Heart right ventricle (tissue), 16 donors: Measurements from ENCODE around the gene REXO4. TPM values are rescaled to one million over a fixed set of nuclear protein-coding genes. Genes with fewer than 3 reads are reported as not detected.

Source experiments
- ATAC-seq, 8 donors: fragments of 200-7000 bp; cut with Tn5 transposase; one replicate each; pipeline ENCODE4 v1.9.1; 2020; ENCODE audit warnings: mild to moderate bottlenecking in 8 of 8, moderate library complexity in 8 of 8, moderate number of reproducible peaks in 1 of 8
- DNase-seq, 2 donors: peaks; one replicate each; pipeline ENCODE4 v3.0.0-alpha.2; 2020
- H3K27ac ChIP-seq, 10 donors: fragments of 200-600 bp; sonication (generic) in 2 of 10; one replicate each; pipeline versions ENCODE4 v1.5.0 to v1.8.0; 2020 to 2022; ENCODE audit warnings: mild to moderate bottlenecking in 3 of 10
- H3K27me3 ChIP-seq, 7 donors: fragments of 200-600 bp; one replicate each; pipeline ENCODE4 v1.8.0; 2021 to 2022; ENCODE audit warnings: mild to moderate bottlenecking in 2 of 7
- H3K36me3 ChIP-seq, 9 donors: fragments of 200-600 bp; sonication (generic) in 1 of 9; one replicate each; pipeline versions ENCODE4 v1.5.0 to v1.8.0; 2020 to 2022; ENCODE audit warnings: mild to moderate bottlenecking in 2 of 9
- H3K4me1 ChIP-seq, 9 donors: fragments of 200-600 bp; sonication (generic) in 1 of 9; one replicate each; pipeline versions ENCODE4 v1.5.0 to v1.8.0; 2020 to 2022; ENCODE audit warnings: mild to moderate bottlenecking in 4 of 9
- H3K4me3 ChIP-seq, 10 donors: fragments of 200-600 bp; sonication (generic) in 2 of 10; one replicate each; pipeline versions ENCODE4 v1.5.0 to v1.8.0; 2020 to 2022; ENCODE audit warnings: mild to moderate bottlenecking in 7 of 10, moderate library complexity in 2 of 10
- H3K9me3 ChIP-seq, 11 donors: fragments of 200-600 bp in 10 of 11; sonication (generic) in 2 of 11; one replicate each; pipeline versions ENCODE4 v1.5.0 to v1.8.0; 2013 to 2022; ENCODE audit warnings: mild to moderate bottlenecking in 2 of 11, control low read depth in 1 of 11, moderate library complexity in 1 of 11
- CTCF ChIP-seq, 9 donors: fragments of 200-600 bp; sonication (generic) in 2 of 9; IDR thresholded peaks; one replicate each; pipeline versions ENCODE4 v1.5.0 to v1.8.0; 2021 to 2022; ENCODE audit warnings: antibody characterized with exemption in 9 of 9, mild to moderate bottlenecking in 5 of 9, moderate library complexity in 1 of 9
- WGBS, 2 donors: extraction: QIAGEN DNeasy Blood & Tissue Kit; methylation state at CpG; one replicate each; pipeline ENCODE4 v1.1.7; 2013; ENCODE audit warnings: inconsistent platforms in 1 of 2; 5-methylcytosine and 5-hydroxymethylcytosine counted together
- intact Hi-C, 10 donors: fragments of 100-400 bp; cut with DNase I; formaldehyde crosslinking; loops; one replicate each; pipeline versions ENCODE4 v1.11.1 to v1.14.2; 2022
- polyA plus RNA-seq, 2 donors: library from polyadenylated mRNA; stranded (reverse); fragments of 200-250 nt; gene quantifications; one replicate each; pipeline ENCODE4 v1.2.3, GENCODE V29; 2013
- total RNA-seq, 10 donors: library from RNA; stranded (reverse); fragmentation: NEBNext Ultra II Directional in 3 of 10; extraction: Animal tissue kit (Norgen Biotek cat#: 25700) in 3 of 10; gene quantifications; one replicate each; pipeline versions ENCODE4 v1.2.1 to v1.2.4, GENCODE V29; 2021 to 2023
- donor health status: Arrhythmogenic right ventricular cardiomyopathy.
- donor health status: ischemic (EF 13 %, LVEDD 7.1; RV severe dilation, severe dysfunction).
- donor health status: healthy with polysubstance abuse.
- donor health status: DM: no; HTN: yes; CAD: no.
- donor health status: DM: no; HTN: no; CAD: no.
- donor health status: ischemic (EF 25% LVEDD 6.9; RV normal size, moderate dysfunction).
- donor health status: ischemic (EF 25% LVEDD 5.7; RV mildly dilated, moderate dysfunction).
- donor health status: healthy.
- donor health status: DM: yes; HTN: yes; CAD: no.
- donor health status: Ischemic cardiomyopathy.
- donor health status: ischemic (EF 35%, LVEDD 5.7; RV mildly dilated, moderate dysfunction).
- donor health status: nonischemic (EF 11% LVEDD 7.7; RV severe dilation, severe dysfunction).
- donor health status: DM: yes; HTN: yes; CAD: no.
- donor health status: PGD.
- donor health status: ischemic (EF 29% LVEDD 5.4; RV normal size, mild dysfunction).
- donor health status: nonischemic (EF 23%, LVEDD 6.1; RV moderate dilation, normal function).

Gene REXO4
- total and polyA plus RNA-seq, 12 donors, result 9.3 to 20.8 (median 11.4) TPM

DNA sequence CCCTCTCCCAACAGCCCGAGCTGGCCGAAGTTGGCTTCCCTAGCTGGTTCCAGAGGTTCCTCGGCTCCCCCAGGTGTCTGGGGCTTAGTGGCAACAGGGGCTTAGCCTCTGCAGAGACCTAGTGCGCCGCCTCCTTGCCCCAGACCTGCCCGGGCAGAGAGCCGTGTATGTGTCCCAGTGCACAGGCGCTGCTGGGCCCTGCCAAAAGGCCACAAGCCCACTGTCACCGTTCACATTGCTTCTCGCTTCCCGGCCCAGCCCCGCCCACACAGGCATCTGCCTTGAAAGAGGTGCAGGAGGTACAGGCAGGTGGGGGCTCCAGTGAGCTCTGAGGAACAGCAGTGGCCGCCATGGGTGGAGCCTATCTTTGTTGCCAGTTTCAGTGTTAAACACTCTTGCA is 39.4 kb upstream of the REXO4 start:
- H3K4me1 ChIP-seq, result peaks cover 4 to 19% (median 16%) of the 10 kb centered on the region in 9 donors
- no peaks in the 10 kb centered on the region for H3K36me3 ChIP-seq
- intact Hi-C loops, result loop anchor here in 2 of 10 donors (5.0 kb wide), 2 partner anchors 40 to 110 kb away; partner anchors contain the start of genes MED22 (in 1 of the 2), REXO4 (in 1 of the 2) and RPL7A (in 1 of the 2)
- 91 to 93% methylated on average over 13 of the region's 13 CpGs for whole genome bisulfite sequencing, 2 donors
- H3K9me3 ChIP-seq, result no peaks in the 10 kb centered on the region
- no peaks in the 10 kb centered on the region for H3K27me3 ChIP-seq
- no peak overlapping the region for H3K4me3 ChIP-seq
- no peak for DNase-seq
- TF ChIP-seq CTCF (IDR thresholded peaks at IDR 0.05), result no peak
- ATAC-seq, result no peak
- no peak overlapping the region for H3K27ac ChIP-seq

- no peaks in the 10 kb centered on the region for H3K36me3 ChIP-seq
- H3K27me3 ChIP-seq, result no peaks in the 10 kb centered on the region
- TF ChIP-seq CTCF (IDR thresholded peaks at IDR 0.05), result no peak
- intact Hi-C loops, result loop anchor here in 2 of 10 donors (5.0 kb wide), 2 partner anchors 39 to 109 kb away; partner anchors contain the start of genes MED22 (in 1 of the 2), REXO4 (in 1 of the 2) and RPL7A (in 1 of the 2)
- H3K4me3 ChIP-seq, result no peak overlapping the region
- ATAC-seq (no peak), DNase-seq (no peak)
- no peak overlapping the region for H3K27ac ChIP-seq
- H3K4me1 ChIP-seq, result peaks cover 4 to 19% (median 16%) of the 10 kb centered on the region in 9 donors
- WGBS, 2 donors, result 93 to 94% methylated on average over 9 of the region's 9 CpGs
- no peaks in the 10 kb centered on the region for H3K9me3 ChIP-seq
These were observed 38.6 kb upstream of the REXO4 start for GRCh38 chr9:133456409-133456808.

- TF ChIP-seq CTCF (IDR thresholded peaks at IDR 0.05), result no peak
- ATAC-seq (no peak), DNase-seq (no peak)
- Histone ChIP-seq H3K4me1 (peaks cover 4 to 16% (median 14%) of the 10 kb centered on the region in 9 donors), H3K27ac (no peak overlapping the region), H3K4me3 (no peak overlapping the region), H3K36me3 (no peaks in the 10 kb centered on the region), H3K9me3 (no peaks in the 10 kb centered on the region), H3K27me3 (no peaks in the 10 kb centered on the region)
- intact Hi-C loops, result loop anchor here in 2 of 10 donors (5.0 kb wide), 2 partner anchors 39 to 109 kb away; partner anchors contain the start of genes MED22 (in 1 of the 2), REXO4 (in 1 of the 2) and RPL7A (in 1 of the 2)
- WGBS, 2 donors, result 93 to 96% methylated on average over 11 of the region's 11 CpGs
These were observed 38.1 kb upstream of the REXO4 start for GRCh38 chr9:133455936-133456335.

DNA sequence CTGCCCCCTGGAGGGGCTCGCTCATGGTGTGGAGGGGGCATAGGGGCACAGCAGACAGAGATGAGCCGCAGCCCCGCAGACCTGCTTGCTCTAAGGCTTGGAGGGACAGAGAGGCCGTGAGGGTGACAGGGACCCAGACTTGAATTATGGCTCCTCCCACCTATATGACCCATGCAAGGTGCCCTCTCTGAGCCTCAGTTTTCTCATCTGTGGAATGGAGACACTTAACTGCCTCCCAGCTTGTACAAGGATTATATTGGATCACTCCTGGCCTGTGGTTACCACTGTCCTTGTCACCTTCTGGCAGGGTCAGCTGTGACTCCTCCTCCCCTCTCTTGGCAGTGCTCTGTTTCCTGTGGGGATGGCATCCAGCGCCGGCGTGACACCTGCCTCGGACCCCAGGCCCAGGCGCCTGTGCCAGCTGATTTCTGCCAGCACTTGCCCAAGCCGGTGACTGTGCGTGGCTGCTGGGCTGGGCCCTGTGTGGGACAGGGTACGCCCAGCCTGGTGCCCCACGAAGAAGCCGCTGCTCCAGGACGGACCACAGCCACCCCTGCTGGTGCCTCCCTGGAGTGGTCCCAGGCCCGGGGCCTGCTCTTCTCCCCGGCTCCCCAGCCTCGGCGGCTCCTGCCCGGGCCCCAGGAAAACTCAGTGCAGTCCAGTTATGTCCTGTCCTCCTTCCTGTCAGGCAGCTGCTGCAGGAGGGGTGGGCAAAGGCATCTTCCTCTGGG is 37.3 kb upstream of the REXO4 start:
- Histone ChIP-seq H3K27ac (no peak overlapping the region), H3K4me3 (no peak overlapping the region), H3K27me3 (no peaks in the 10 kb centered on the region), H3K36me3 (no peaks in the 10 kb centered on the region), H3K4me1 (peaks cover 0 to 8% (median 6%) of the 10 kb centered on the region in 9 donors), H3K9me3 (no peaks in the 10 kb centered on the region)
- intact Hi-C loops, result loop anchor here in 2 of 10 donors (5.0 kb wide), 2 partner anchors 38 to 108 kb away; partner anchors contain the start of genes MED22 (in 1 of the 2), REXO4 (in 1 of the 2) and RPL7A (in 1 of the 2)
- TF ChIP-seq CTCF (IDR thresholded peaks at IDR 0.05), result no peak
- DNase-seq (no peak), ATAC-seq (no peak)
- WGBS, 2 donors, result 92% methylated on average over 20 of the region's 20 CpGs
